NCI-H1694 (cell line): ENCODE results near the gene LNX1.
A peak's percentile ranks its signal among the peaks of the same experiment; 100 is the strongest.

Experiments used
- DNase-seq: peaks from one replicate; lab custom pipeline; 2025; lab: John Stamatoyannopoulos, UW

The LNX1 gene

DNA sequence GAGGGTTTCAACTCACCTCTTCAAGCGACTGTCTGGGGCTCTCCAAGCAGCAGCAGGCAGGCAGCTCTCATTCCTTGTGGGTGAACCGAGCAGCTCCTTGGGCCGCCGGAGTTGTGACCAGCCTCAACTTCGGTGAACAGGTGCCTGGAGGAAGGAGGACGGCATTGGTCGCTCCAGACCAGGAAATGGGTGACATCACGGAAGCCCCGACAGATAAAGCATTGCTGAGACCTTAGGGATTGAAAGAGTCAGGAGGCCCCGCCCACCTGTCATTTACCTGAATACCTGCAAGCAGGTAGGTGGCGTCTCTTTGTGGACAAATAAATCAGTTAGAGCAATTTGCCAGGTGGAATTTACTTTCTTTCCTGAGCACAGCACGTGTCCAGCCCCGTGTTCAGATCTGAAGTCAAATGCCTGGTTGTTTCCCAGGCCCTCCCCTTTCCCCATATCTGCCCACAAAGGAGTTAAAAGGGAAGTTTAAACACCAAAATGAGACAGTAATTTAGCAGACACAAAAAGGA, at the start of gene LNX1:
LNX1 (minus strand) TSS at position 115 of the 521 bp plus-strand sequence. CDS start 17,484 bp downstream, outside the sequence.
- no peak for DNase-seq

DNA sequence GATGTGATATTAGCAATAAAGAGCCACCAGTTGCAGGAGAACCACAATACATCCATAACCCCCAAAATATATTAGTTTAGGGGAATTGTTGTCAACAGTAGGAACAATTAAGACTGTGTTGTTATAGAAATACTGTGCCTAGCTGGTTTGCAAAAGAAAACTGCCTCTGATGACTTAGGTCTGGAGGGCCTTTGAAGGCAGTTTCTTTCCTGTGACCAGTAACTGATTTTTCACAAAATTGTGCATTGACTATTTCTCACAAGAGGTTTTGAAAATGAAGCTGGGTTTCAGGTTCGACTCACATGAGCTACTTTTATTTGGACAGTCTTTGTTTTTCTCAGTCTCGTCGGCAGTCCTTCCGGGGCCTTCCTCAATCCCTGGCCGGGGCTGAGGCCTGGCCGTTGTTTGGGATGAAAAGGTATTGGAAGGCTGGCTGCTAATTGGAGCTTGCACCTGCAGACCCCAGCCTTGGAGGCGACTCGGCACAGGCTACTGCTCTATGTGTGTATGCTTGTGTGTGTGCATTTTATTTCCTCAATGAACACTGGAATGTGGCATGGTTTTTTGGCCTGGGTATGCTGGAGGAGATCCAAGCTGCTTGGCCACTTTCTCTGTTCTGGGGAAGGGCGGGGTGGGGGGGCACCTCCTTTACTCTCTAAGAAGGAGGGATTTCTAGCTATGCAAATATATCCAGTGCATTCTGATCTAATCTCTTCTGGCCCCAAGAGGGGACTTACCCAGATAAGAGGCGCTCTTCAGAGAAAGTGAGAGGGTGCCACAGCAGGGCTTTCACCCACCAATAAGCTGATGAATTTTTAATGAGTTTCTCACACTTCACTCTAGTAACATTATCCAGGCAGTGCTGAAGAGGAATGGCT, 49.5 kb upstream of the LNX1 start:
- DNase-seq = no peak

DNA sequence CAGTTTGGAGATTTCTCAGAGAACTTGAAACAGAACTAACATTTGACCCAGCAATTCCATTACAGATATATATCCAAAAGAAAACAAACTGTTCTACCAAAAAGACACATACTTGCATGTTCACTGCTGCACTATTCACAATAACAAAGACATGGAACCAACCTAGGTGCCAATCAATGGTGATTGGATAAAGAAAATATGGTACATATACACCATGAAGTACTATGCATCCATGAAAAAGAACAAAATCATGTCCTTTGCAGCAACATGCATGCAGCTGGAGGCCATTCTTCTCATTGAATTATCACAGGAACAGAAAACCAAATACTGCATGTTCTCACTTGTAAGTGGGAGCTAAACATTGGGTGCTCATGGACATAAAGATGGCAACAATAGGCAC, 47.6 kb upstream of the LNX1 start:
- no peak for DNase-seq

DNA sequence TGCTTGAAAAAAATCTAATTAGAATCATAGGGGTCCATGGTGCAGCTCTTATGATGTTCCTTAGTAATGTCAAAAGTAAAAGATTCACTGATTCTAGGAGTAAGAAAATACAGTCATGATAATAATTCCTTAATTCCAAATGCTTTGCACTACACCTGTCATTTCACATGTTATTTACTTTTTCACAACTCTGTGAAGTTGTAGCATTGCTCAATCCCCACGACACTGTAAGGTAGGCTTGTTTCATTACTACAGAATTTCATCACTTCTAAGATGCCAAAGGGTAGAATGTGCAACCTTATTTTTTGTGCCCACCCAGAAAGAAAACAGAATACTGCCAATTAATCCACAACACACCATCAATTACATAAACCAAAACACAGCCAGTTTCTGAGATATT, 46.1 kb upstream of the LNX1 start:
- DNase-seq = no peak

DNA sequence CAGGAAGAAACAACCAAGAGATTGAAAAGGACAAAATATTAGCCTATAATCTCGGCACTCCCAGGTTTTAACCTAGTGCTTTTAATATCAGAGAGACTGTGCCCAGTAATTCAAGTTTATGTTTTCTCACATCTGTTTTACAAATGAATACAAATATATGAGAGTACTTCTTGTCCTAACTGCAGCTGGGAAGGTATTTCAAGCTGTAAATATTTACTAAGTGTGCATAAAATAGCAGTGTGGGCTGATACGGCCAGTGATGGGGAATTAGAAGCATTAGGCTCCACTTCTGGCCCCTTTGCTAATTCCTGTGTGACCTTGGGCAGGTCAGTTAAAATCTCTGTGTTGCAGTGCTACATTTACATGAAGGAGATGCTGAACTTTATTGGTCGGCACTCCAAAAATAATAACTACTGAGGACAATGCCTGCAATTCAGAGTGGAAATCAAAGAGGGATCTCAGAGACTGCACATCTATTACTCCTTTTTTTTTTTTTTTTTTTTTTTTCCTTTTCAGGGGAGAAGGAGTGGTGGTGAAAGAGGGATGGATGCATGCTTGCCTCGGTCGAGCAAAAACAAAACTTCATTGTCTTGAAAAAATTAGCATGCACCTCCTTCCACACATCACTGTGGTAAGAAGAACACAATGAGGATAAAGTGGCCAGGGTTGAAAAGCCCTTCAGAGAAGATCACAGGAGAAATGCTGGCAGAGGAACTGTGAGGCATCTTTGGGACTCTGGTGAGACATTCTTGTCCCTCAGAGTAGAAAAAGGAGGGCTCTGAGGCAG, 44.6 kb upstream of the LNX1 start:
- no peak for DNase-seq

DNA sequence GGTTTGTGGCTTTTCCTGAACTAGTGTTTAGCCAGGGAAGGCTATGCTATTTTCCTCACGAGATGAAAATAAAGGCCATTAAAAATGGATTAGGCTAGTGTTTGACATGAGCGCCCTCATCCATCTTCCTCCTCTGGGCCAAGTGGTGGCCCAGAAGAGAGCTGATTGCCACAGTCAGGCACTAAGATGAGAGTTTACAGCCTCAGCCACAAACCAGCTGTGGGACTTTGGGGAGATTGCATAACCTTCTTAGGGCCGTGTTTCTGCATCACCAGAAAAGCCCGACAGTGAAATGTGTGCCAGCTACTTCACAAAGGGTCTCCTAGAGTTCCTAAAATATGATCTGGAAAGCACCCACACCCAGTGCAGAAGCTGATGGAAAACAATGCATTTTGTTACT, 42.3 kb upstream of the LNX1 start:
- DNase-seq = no peak

DNA sequence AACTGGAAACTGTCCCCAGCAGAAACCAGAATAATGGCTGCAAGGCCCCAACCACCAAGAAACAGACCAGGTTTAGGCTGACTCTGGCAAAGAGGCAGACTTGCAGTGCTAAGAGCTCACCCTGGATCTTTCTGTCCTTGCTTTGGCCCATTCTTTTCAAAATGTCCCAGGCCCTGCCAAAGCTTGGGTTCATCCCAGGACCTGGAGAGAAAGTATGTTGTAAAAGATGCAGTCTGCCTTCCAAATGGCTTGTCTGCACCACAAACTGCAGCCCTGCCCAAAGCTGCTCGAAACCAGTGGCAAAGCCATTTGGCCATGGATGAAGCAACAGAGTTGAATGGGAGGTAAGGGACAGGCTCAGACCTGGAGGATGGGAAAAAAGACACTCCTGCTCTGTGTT, 38.0 kb upstream of the LNX1 start:
- DNase-seq = no peak

DNA sequence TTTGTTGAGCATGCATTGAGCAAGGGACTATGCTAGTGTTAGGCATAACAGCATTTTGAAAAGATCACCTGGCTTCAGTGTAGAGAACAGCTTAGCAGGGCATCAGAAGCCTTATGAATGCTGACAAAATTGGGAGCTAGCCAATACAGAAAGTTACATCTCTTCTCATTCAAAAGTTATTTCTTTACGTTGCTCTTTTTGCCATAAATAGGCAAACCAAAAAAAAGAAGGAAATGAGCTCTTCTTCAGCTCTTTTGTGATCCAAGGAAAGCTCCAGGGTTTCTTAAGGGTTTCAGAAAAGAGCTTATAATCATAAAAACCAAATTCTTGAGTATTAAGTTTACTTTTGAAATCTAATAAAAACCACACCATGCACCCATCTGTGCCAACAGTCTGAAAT, 35.2 kb upstream of the LNX1 start:
- DNase-seq = no peak

DNA sequence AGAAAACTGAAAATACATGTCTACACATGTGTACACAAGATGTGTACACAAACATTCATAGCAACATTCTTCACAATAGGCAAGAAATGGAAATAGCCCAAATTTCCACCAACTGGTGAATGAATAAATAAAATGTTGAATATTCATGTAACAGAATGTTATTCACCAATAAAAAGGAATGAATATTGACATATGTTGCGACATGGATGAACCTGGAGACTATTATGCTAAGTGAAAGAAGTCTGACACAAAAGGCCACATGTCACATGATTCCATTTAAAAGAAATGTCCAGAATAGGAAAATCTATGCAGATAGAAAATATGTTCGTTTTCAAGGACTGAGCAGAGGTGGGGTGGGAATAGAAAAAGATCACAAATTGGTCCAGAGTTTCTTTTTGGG, 34.6 kb upstream of the LNX1 start:
- DNase-seq = no peak

DNA sequence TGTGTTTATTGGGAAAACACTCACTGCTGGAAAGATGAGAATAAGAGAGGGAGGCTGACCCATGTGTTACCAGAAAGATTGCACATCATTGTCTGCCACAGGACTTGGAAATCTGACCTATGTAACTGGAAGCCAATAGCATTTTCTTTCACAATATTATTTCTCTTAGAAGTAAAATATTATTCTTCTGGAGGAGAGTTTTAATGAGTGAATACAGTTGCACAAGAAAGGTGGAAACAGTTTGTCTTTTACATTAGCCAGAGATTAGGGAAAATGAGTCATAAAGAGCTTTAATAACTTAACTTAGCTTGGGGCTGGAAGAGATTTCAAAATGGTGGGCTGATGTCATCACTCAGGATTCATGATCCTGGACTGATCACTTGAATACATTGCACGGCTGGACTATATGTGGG, 31.5 kb upstream of the LNX1 start:
- no peak for DNase-seq

DNA sequence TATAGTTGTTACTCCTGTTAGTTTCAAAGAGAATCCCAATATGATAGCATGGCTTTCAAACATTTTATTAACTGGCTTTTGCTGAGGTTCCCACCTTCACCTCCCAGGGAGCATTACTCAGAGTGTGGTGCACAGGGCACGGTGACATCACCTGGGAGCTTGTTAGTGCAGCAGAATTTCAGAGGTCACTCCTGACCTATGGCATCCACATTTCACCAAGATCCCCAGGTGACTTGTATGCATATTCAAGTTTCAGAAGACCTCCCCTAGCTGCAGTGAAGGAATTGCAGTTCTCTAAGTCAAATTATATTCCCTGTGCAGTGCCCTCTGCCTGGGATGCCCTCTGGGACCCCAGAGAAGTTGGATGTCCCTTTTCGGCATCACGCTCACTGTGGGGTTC, 29.7 kb upstream of the LNX1 start:
- no peak for DNase-seq

DNA sequence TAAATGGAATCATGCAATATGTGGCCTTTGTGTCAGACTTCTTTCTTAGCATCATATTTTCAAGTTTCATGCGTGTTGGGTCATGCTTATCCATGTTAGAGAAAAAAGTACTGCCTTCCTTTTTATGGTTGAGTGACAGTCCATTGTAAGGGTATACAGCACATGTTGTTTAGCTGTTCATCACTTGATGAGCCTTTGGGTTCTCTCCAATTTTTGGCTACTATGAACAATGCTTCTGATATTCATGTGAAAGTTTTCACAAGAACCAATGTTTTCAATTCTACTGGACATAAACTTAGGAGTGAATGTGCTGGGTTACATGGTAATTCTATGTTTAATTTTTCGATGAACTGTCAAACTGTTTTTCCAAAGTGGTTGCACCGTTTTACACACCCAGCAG, 28.1 kb upstream of the LNX1 start:
- DNase-seq = no peak

DNA sequence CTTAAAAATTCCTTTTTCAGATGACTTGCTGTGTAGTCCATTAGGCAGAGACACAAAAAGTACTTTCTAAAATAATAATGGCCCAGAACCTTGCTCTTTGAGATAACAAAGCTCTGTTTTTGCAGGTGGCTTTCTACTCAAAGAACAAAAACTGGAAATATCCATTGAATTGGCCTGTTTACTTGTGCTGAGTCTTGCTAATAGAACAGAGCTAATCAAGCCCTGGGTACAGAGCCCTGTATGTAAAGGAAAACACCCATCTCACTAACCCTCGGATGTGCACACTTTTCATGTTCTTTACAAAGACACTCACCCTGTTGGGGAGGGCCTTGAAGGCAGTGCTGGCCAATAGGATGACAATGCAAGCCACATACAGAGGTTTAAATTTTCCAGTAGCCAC, 27.0 kb upstream of the LNX1 start:
- DNase-seq = no peak

DNA sequence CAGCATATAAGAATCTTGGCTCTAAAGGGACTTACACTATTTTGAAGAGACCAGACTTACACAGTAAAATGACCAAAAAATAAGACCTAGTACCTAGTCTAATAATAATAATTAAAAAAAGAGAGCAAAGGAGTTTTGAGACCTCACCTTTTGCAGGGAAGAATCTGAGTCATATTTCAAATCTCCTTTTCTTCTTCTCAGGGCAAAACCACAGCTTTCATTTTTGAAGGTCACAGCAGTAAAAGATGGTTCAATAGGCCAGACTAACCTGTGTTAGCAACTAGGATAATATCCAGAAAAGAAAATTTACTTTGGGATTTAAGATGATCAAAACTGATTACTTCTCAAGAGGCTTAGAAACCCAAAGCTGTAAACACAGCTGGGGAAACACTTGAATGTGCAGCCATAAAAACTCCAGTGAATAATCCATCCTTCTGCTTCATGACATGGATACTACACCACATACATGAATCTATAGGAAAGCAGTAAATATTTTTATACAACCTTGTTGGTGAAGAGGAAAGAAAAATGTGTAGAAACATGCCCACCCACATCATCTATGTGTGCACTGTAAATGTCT, 25.9 kb upstream of the LNX1 start:
- no peak for DNase-seq

DNA sequence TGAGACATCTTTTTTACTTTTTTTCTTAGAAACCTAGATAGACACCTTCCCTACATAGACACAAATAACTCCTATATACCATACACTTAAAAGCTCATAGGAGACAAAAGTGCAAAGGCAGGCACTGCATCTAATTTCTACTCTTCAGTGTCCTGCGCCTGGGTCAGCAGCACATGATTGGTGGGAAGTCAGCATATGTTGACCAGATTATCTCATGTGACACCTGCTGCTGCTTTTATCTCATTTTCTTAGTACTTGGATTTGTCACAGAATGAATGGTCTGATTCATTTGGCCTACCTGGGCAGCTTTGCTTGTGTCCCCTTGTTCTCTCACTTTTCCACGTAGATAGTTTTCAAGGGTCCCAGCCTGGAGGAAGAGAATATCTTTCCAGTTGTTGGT, 24.9 kb upstream of the LNX1 start:
- DNase-seq = no peak

DNA sequence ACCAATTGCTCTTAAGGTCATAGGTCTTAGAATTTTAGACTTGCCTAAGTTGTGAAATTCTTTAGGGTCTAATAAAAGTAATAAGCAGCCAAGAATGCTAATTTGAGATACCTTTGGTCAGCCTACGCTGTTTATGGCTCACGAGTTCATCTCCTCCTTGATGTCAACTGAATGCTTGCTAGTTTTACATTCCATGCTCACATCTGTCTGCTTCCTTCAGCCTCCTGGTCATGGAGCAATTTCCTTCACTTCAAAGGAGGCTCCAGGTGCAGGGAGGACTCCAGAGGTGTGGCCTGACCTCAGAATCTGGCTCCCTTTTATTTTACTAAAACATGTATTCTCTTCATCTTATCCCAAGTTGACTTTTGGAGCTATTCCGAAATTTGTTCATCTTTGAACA, 23.3 kb upstream of the LNX1 start:
- no peak for DNase-seq

DNA sequence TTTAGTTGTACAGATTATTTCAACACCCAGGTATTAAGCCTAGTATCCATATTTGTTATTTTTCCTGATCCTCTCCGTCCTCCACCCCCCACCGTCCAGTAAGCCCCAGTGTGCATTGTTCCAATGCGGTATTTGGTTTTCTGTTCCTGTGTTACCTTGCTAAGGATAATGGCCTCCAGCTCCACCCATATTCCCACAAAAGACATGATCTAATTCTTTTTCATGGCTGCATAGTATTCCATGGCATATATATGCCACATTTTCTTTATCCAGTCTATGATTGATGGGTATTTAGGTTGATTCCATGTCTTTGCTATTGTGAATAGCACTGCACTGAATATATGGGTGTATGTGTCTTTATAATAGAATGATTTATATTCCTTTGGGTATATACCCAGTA, 22.1 kb upstream of the LNX1 start:
- DNase-seq = no peak

DNA sequence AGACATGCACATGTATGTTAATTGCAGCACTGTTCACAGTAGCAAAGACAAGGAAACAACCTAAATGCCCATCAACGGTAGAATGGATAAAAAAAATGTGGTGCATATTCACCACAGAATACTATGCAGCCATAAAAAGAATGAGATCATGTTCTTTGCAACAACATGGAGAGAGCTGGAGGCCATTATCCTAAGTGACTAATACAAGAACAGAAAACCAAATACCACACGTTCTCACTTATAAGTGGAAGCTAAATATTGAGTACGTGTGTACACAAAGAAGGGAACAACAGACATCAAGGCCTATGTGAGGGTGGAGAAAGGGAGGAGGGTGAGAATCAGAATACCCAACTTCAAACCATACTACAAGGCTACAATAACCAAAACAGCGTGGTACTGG, 17.4 kb upstream of the LNX1 start:
- no peak for DNase-seq

DNA sequence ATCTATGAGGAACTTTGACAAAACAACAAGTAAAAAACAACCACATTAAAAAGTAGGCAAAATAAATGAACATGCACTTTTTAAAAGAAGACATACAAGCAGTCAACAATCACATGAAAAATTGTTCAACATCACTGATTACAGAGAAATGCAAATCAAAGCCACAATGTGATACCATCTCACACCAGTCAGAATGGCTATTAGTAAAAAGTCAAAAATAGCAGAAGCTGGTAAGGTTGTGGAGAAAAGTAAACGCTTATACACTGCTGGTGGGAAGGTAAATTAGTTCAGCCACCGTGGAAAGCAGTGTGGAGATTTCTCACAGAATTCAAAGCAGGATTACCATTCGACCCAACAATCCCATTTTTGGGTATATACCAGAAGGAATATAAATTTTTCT, 17.0 kb upstream of the LNX1 start:
- no peak for DNase-seq

DNA sequence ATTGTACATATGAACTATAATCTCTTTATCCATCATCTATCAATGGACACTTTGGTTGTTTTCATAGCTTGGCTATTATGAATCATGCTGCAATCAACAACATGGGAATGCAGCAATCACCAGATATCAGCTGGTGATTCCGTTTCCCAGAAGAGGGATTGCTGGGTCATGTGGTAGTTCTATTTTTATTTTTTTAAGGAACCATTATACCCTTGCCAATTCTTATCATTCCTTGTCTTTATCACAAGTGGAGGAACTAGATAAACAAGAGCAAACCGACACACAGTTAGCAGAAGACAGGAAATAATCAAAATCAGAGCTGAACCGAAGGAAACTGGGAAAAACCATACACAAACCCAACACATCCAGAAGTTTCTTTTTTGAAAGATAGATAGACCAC, 14.5 kb upstream of the LNX1 start:
- DNase-seq = no peak

DNA sequence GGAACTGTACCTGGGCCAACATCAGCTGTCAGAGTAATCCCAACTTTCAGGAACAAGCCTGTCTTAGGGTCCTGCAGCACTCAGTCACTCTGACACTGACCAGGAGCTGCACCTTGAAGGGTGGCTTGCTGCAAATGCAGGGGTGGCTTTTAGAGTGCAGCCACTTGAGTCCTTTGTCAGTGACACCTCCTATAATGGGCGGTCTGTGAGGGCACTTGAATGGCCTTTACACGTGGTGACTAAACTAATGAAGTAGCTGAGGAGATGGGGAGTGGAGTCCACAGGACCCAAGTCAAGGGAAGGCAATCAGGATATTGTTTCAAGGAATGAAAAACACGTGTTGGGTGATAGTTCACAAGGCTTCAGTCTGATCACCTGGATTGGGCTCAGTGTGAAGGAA, 11.1 kb upstream of the LNX1 start:
- no peak for DNase-seq

DNA sequence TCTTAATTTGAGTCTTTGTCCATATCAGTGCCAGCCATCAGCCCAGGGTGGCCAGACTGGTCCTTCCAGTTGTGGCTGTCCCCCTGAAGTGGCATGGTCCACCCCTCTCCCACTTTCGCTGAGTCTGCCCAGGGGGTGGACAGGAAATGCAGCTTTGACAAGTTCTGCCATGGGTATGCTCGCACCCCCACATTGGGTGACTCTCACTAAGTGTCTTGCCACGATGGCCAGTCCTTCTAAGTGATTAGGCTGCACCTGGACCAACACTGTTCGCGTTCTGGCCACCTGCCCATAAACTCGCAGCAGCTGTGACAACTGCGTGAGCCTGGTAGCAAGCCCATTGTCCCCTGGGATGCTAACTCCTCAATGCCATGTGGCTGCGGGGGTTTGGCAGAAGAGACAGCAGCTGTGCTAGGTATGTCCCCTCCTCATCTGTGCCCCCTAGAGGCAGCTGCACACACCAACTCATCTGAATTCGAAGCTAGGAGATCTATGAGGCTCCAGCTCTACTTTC, 10.0 kb upstream of the LNX1 start:
- peak; percentile 91 for DNase-seq

DNA sequence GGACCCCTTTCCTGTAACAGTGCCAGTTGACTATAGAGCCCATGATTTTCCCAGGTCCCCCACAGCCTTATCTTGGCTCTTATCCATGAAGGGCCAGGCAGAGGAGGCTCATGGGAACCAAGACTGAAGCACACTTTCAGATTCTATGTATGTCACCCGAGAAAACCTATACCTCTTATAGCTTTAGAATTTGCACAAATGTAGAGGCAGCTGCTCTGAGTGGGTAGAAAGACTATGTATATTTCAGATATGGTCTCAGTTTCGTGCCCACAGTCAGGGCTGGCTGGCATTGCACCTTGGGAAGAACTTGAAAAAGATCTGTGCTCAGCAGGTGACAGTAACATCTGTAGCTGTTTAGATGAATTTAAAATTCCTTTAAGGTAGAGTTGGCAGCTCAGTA, 8.3 kb upstream of the LNX1 start:
- no peak for DNase-seq
